Spleen (tissue), 11 donors: ENCODE data around the gene CGB5. TPM values are rescaled to one million over a fixed set of nuclear protein-coding genes. Genes with fewer than 3 reads are reported as not detected.
A peak's percentile ranks its signal among the peaks of the same experiment; 100 is the strongest.

ENCODE experiments used
- DNase-seq: peaks from one replicate; pipeline ENCODE4 v3.0.0-alpha.2; 2020
- H3K27ac ChIP-seq, 8 donors: fragments of 200-600 bp; sonication (generic) in 7 of 8; 1 replicate in 4 of 8; 2 replicates in 4 of 8; pipeline versions ENCODE4 v1.5.0 to v1.8.0; 2016 to 2021; ENCODE audit warnings: inconsistent platforms in 4 of 8, mild to moderate bottlenecking in 4 of 8, moderate library complexity in 1 of 8
- H3K27me3 ChIP-seq, 7 donors: fragments of 200-600 bp; sonication (generic) in 6 of 7; replicated peaks in 1 of 7; 1 replicate in 4 of 7; 2 replicates in 3 of 7; pipeline versions ENCODE4 v1.5.0 to v1.8.0; 2016 to 2021; ENCODE audit warnings: inconsistent platforms in 3 of 7, mild to moderate bottlenecking in 1 of 7
- H3K36me3 ChIP-seq, 6 donors: fragments of 200-600 bp; sonication (generic) in 5 of 6; 1 replicate in 4 of 6; 2 replicates in 2 of 6; pipeline versions ENCODE4 v1.5.0 to v1.8.0; 2016 to 2021; ENCODE audit warnings: inconsistent platforms in 2 of 6
- H3K4me1 ChIP-seq, 6 donors: fragments of 200-600 bp; sonication (generic) in 5 of 6; 1 replicate in 3 of 6; 2 replicates in 3 of 6; pipeline versions ENCODE4 v1.5.0 to v1.8.0; 2016 to 2021; ENCODE audit warnings: inconsistent platforms in 3 of 6
- H3K4me3 ChIP-seq, 8 donors: fragments of 200-600 bp; sonication (generic) in 7 of 8; 1 replicate in 4 of 8; 2 replicates in 4 of 8; pipeline versions ENCODE4 v1.5.0 to v1.8.0; 2016 to 2021; ENCODE audit warnings: inconsistent platforms in 4 of 8, mild to moderate bottlenecking in 4 of 8, moderate library complexity in 2 of 8
- H3K9me3 ChIP-seq, 8 donors: fragments of 200-600 bp; sonication (generic) in 7 of 8; 1 replicate in 4 of 8; 2 replicates in 4 of 8; pipeline versions ENCODE4 v1.5.0 to v1.8.0; 2016 to 2021; ENCODE audit warnings: inconsistent platforms in 4 of 8
- POLR2A ChIP-seq, 3 donors: fragments of 450-650 bp; IDR thresholded peaks; one replicate each; pipeline ENCODE4 v1.5.1; 2017; ENCODE audit warnings: antibody characterized with exemption in 3 of 3, mild to moderate bottlenecking in 1 of 3
- POLR2AphosphoS5 ChIP-seq, 3 donors: sonication (generic); formaldehyde crosslinking; IDR thresholded peaks; one replicate each; pipeline ENCODE4 v1.5.1; 2017; ENCODE audit warnings: antibody characterized with exemption in 3 of 3
- WGBS, 5 donors: extraction: QIAGEN DNeasy Blood & Tissue Kit in 3 of 5; methylation state at CpG; one replicate each; pipeline versions ENCODE4 v1.1.5 to v1.1.7; 2013 to 2018; 5-methylcytosine and 5-hydroxymethylcytosine counted together
- intact Hi-C: fragments of 100-400 bp; cut with DNase I; formaldehyde crosslinking; loops from one replicate; pipeline ENCODE4 v1.15.0; 2023; ENCODE audit warnings: low total_unique reads
- polyA plus RNA-seq, 3 donors: library from polyadenylated mRNA; stranded (reverse); fragments of 200-250 nt; gene quantifications; one replicate each; pipeline ENCODE4 v1.2.1, GENCODE V29; 2013
- total RNA-seq, 7 donors: library from RNA; depleted of rRNA in 3 of 7; stranded (reverse); fragments of >200 nt in 3 of 7; fragmentation: NEBNext Ultra II Directional in 4 of 7; extraction: Animal tissue kit (Norgen Biotek cat#: 25700) in 4 of 7; gene quantifications; one replicate each; pipeline versions ENCODE4 v1.1.0 to v1.2.1, GENCODE V29; 2016 to 2021
- TF ChIP-seq, protein P1 (sequence below), 11 experiments: fragments of 200-600 bp in 7 of 11; fragments of 450-650 bp in 4 of 11; sonication (generic) in 4 of 11; IDR thresholded peaks in 8 of 11; conservative IDR thresholded peaks in 3 of 11; 1 replicate in 7 of 11; 2 replicates in 4 of 11; pipeline versions ENCODE4 v1.4.0 to v1.8.0; 2016 to 2021; ENCODE audit warnings: antibody characterized with exemption in 11 of 11, inconsistent platforms in 4 of 11, mild to moderate bottlenecking in 1 of 11
- donor health status: healthy with polysubstance abuse.
- donor health status: DM: no; HTN: no; CAD: no; lungs with moderate emphysema.
- donor health status: DM: no; HTN: no; CAD: no.
- donor health status: Bipolar disorder and iron deficiency.
- donor health status: healthy.
- donor health status: DM: no; HTN: no; CAD: no.
- donor health status: DM: yes; HTN: yes; CAD: no.

The CGB5 gene
- total and polyA plus RNA-seq, 10 donors = not detected

DNA sequence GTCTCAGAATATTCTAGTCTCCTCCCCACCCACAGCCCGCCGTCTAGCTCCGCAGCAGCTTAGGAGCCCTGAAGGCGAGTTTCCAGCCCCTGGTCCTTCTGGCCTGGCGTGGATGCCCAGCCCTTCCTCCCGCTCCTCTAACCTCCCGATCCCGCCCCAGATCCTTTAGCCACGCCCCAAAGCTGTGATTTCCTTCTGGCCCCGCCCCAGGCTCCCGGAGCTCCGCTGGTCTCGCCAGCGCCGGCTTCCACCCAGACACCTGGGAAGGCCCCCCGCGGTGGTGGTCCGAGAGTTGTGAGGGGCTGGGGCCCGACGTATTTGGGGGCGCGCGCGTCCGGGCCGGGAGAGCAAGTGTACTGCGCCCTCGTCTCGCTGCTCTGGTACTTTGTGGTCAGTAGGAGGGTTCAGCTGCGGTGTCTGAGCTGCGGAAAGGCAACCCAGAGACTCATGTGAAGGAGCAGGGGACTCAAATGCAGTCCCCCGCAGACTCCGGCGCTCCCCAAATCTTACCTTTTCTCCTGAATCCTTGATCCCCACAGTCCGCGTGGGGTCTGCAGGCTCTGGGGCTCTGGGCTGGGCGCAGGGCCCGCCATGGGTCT lies 14.1 kb downstream of the CGB5 start, which contains the start of gene CGB7:
Gene CGB7 (minus strand): TSS at position 114 of the 599 bp plus-strand sequence. CDS start 2,374 bp downstream, outside the sequence.
- peak within 1 kb of the TSS; percentile 33 to 73 (median 51) for H3K4me3 ChIP-seq
- intact Hi-C loops = no loop called here
- no peaks in the 10 kb centered on the region for H3K36me3 ChIP-seq
- H3K27me3 ChIP-seq = peaks cover 0 to 77% (median 33%) of the 10 kb centered on the region in 7 donors
- TF ChIP-seq, protein P1, sequence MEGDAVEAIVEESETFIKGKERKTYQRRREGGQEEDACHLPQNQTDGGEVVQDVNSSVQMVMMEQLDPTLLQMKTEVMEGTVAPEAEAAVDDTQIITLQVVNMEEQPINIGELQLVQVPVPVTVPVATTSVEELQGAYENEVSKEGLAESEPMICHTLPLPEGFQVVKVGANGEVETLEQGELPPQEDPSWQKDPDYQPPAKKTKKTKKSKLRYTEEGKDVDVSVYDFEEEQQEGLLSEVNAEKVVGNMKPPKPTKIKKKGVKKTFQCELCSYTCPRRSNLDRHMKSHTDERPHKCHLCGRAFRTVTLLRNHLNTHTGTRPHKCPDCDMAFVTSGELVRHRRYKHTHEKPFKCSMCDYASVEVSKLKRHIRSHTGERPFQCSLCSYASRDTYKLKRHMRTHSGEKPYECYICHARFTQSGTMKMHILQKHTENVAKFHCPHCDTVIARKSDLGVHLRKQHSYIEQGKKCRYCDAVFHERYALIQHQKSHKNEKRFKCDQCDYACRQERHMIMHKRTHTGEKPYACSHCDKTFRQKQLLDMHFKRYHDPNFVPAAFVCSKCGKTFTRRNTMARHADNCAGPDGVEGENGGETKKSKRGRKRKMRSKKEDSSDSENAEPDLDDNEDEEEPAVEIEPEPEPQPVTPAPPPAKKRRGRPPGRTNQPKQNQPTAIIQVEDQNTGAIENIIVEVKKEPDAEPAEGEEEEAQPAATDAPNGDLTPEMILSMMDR (IDR thresholded peaks at IDR 0.05 in 8 of 11, conservative IDR thresholded peaks at IDR 0.05 in 3 of 11) = no peak
- peak in 1 of 3 donors; percentile 14 for TF ChIP-seq POLR2AphosphoS5 (IDR thresholded peaks at IDR 0.05)
- no peak within 1 kb of the TSS for H3K27ac ChIP-seq
- peak; percentile 79 for DNase-seq
- no peaks in the 10 kb centered on the region for H3K9me3 ChIP-seq
- WGBS, 5 donors = 4 to 10% (median 6%) methylated on average over 17 to 38 of the region's 38 CpGs
- peaks cover 14 to 30% (median 23%) of the 10 kb centered on the region in 6 donors for H3K4me1 ChIP-seq

DNA sequence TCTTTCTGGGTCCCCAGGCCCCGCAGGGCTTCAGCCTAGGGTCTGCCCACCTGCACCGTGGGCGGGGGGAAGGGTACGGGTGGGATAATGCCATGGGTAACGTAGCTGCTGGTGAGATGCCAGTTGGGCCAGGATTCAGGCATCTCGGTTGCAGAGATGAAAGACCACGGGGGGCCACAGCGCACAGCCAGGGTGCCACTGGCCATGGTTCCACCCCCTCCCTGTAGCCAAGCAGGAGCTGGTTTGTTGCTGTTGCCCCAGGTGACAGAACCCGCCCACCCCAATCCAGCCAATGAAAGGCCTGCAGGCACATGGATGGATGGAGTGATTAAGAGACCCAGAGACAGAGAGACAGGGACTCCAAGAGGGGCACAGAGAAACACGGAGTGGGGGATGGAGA lies 14.9 kb downstream of the CGB5 start:
- peaks cover 0 to 85% (median 36%) of the 10 kb centered on the region in 7 donors for H3K27me3 ChIP-seq
- no peak overlapping the region for H3K27ac ChIP-seq
- TF ChIP-seq, protein P1 (IDR thresholded peaks at IDR 0.05 in 8 of 11, conservative IDR thresholded peaks at IDR 0.05 in 3 of 11) = no peak
- no peak for TF ChIP-seq POLR2A (IDR thresholded peaks at IDR 0.05)
- no peak for TF ChIP-seq POLR2AphosphoS5 (IDR thresholded peaks at IDR 0.05)
- no peak for DNase-seq
- no peaks in the 10 kb centered on the region for H3K9me3 ChIP-seq
- no peak overlapping the region for H3K4me3 ChIP-seq
- H3K36me3 ChIP-seq = no peaks in the 10 kb centered on the region
- intact Hi-C loops = no loop called here
- peaks cover 14 to 30% (median 23%) of the 10 kb centered on the region in 6 donors for H3K4me1 ChIP-seq
- 44 to 62% (median 48%) methylated on average over 8 to 10 of the region's 10 CpGs for WGBS, 5 donors

DNA sequence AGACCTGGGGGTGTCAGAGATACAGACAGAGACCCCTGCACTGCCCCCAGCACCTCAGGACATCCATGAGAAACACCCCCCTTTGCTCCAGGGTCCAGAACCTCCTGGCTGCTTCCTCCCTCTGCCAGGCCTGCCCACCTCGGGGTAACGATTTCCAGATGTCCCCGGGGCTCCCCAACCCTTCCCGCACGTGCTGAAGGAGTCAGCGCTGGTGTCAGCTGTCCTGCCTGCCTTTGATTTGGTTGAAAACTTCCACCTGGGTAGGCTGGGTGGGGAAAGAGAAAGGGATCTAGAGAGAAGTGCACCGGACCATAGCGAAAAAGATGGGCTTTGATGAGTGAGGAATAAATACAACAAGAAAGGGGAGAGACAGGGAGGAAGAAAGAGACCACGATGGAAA lies 15.4 kb downstream of the CGB5 start:
- TF ChIP-seq POLR2A (IDR thresholded peaks at IDR 0.05) (no peak), POLR2AphosphoS5 (IDR thresholded peaks at IDR 0.05) (no peak)
- TF ChIP-seq, protein P1 (IDR thresholded peaks at IDR 0.05 in 8 of 11, conservative IDR thresholded peaks at IDR 0.05 in 3 of 11) = no peak
- Histone ChIP-seq H3K27ac (no peak overlapping the region), H3K9me3 (no peaks in the 10 kb centered on the region), H3K4me3 (no peak overlapping the region), H3K27me3 (peaks cover 0 to 90% (median 41%) of the 10 kb centered on the region in 7 donors), H3K36me3 (no peaks in the 10 kb centered on the region), H3K4me1 (peaks cover 14 to 30% (median 23%) of the 10 kb centered on the region in 6 donors)
- no peak for DNase-seq
- intact Hi-C loops = no loop called here
- WGBS, 5 donors = 53 to 69% (median 60%) methylated on average over 9 of the region's 9 CpGs

DNA sequence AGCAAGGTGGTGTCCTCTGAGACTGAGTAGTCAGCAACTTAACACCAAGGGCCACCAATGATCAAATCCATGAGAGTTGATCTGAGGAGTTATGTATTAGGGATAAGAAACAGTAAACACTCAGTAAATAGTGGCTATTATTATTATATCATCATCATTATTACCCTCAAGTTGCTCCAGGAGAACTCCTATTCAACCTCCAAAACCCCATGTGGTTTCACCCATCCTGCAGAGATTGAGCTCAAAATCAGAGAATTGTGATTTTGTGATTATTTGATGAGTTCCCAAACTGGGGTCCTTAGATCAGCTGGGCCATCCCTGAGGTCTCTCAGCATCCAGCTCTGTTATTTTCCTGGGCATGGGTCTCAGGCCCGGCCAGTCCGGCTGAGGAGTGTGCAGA lies 17.4 kb downstream of the CGB5 start:
- H3K36me3 ChIP-seq = no peaks in the 10 kb centered on the region
- no peak overlapping the region for H3K27ac ChIP-seq
- WGBS, 5 donors = 83 to 96% (median 89%) methylated on average over 2 of the region's 2 CpGs
- TF ChIP-seq POLR2A (IDR thresholded peaks at IDR 0.05) = no peak
- TF ChIP-seq POLR2AphosphoS5 (IDR thresholded peaks at IDR 0.05) = no peak
- TF ChIP-seq, protein P1 (IDR thresholded peaks at IDR 0.05 in 8 of 11, conservative IDR thresholded peaks at IDR 0.05 in 3 of 11) = no peak
- peaks cover 18 to 36% (median 27%) of the 10 kb centered on the region in 6 donors for H3K4me1 ChIP-seq
- H3K27me3 ChIP-seq = peaks cover 0 to 96% (median 59%) of the 10 kb centered on the region in 7 donors
- no peak for DNase-seq
- H3K9me3 ChIP-seq = no peaks in the 10 kb centered on the region
- no peak overlapping the region for H3K4me3 ChIP-seq
- intact Hi-C loops = no loop called here
